ENCODE measurements around the gene NCF2. TPM values are rescaled to one million over a fixed set of nuclear protein-coding genes. Genes with fewer than 3 reads are reported as not detected.

NCF2 gene
- total and polyA plus RNA-seq, 12 donors, result 1.8 to 29.7 (median 4.7) TPM

- peak overlapping the region in 1 of 10 donors; percentile 56 for H3K4me3 ChIP-seq
- peaks cover 0 to 48% (median 0%) of the 10 kb centered on the region in 9 donors for H3K36me3 ChIP-seq
- 98 to 100% methylated on average over 1 of the region's 1 CpG for WGBS, 2 donors
- H3K9me3 ChIP-seq, result no peaks in the 10 kb centered on the region
- H3K27ac ChIP-seq, result peak overlapping the region in 1 of 10 donors; percentile 95
- TF ChIP-seq CTCF (IDR thresholded peaks at IDR 0.05), result no peak
- DNase-seq (no peak), ATAC-seq (no peak)
- peaks cover 0 to 66% (median 6%) of the 10 kb centered on the region in 9 donors for H3K4me1 ChIP-seq
- intact Hi-C loops (cut with DNase I), result no loop called here
- H3K27me3 ChIP-seq, result no peaks in the 10 kb centered on the region
Measured at GRCh38 chr1:183586455-183586854, 3.8 kb downstream of the NCF2 start.

GRCh38 chr1:183585038-183585437 is 5.2 kb downstream of the NCF2 start:
- intact Hi-C loops (cut with DNase I), result no loop called here
- no peak for DNase-seq
- WGBS, 2 donors, result 88 to 90% methylated on average over 6 of the region's 6 CpGs
- H3K9me3 ChIP-seq, result no peaks in the 10 kb centered on the region
- TF ChIP-seq CTCF (IDR thresholded peaks at IDR 0.05), result no peak
- peaks cover 0 to 71% (median 7%) of the 10 kb centered on the region in 9 donors for H3K4me1 ChIP-seq
- H3K36me3 ChIP-seq, result peaks cover 0 to 48% (median 0%) of the 10 kb centered on the region in 9 donors
- ATAC-seq, result no peak
- H3K27ac ChIP-seq, result peak overlapping the region in 1 of 10 donors; percentile 84
- H3K4me3 ChIP-seq, result no peak overlapping the region
- H3K27me3 ChIP-seq, result no peaks in the 10 kb centered on the region

- 71 to 78% methylated on average over 5 of the region's 5 CpGs for WGBS, 2 donors
- intact Hi-C loops (cut with DNase I), result no loop called here
Measured at GRCh38 chr1:183584147-183584546, 6.1 kb downstream of the NCF2 start.

GRCh38 chr1:183583466-183583865 is 6.8 kb downstream of the NCF2 start:
- no peak for TF ChIP-seq CTCF (IDR thresholded peaks at IDR 0.05)
- Histone ChIP-seq H3K36me3 (peaks cover 0 to 48% (median 0%) of the 10 kb centered on the region in 9 donors), H3K9me3 (no peaks in the 10 kb centered on the region), H3K4me1 (peaks cover 2 to 86% (median 16%) of the 10 kb centered on the region in 9 donors), H3K4me3 (no peak overlapping the region), H3K27ac (peak overlapping the region in 2 of 10 donors; percentile 22 to 84), H3K27me3 (no peaks in the 10 kb centered on the region)
- 86 to 90% methylated on average over 6 of the region's 6 CpGs for whole genome bisulfite sequencing, 2 donors
- DNase-seq (no peak), ATAC-seq (peak in 2 of 8 donors; percentile 41 to 62)
- intact Hi-C loops (cut with DNase I), result no loop called here

More at GRCh38 chr1:183584147-183584546, 6.1 kb downstream of the NCF2 start:
- no peak for ATAC-seq
- Histone ChIP-seq H3K27ac (peak overlapping the region in 3 of 10 donors; percentile 4 to 84 (median 22)), H3K4me1 (peaks cover 0 to 80% (median 9%) of the 10 kb centered on the region in 9 donors), H3K4me3 (no peak overlapping the region), H3K27me3 (no peaks in the 10 kb centered on the region), H3K36me3 (peaks cover 0 to 48% (median 0%) of the 10 kb centered on the region in 9 donors), H3K9me3 (no peaks in the 10 kb centered on the region)
- no peak for DNase-seq
- TF ChIP-seq CTCF (IDR thresholded peaks at IDR 0.05), result no peak
